Spinal cord (tissue), 10 donors: ENCODE results near the gene TEX30. TPM values are rescaled to one million over a fixed set of nuclear protein-coding genes. Genes with fewer than 3 reads are reported as not detected.

ENCODE experiments used
- DNase-seq, 6 donors: peaks; one replicate each; pipeline versions ENCODE4 v3.0.0 to v3.0.0-alpha.2; 2013 to 2015; ENCODE audit warnings: low spot score in 6 of 6, low read depth in 4 of 6
- H3K27ac ChIP-seq: one replicate; pipeline ENCODE4 v1.5.1; 2013; ENCODE audit warnings: low read depth, low read length, control low read depth
- H3K27me3 ChIP-seq: one replicate; pipeline ENCODE4 v1.6.1; 2013; ENCODE audit warnings: low read length; ENCODE audit not compliant: control insufficient read depth, insufficient read depth
- H3K36me3 ChIP-seq: one replicate; pipeline ENCODE4 v1.6.1; 2013; ENCODE audit warnings: low read length; ENCODE audit not compliant: control insufficient read depth, insufficient read depth
- H3K4me1 ChIP-seq: one replicate; pipeline ENCODE4 v1.6.1; 2013; ENCODE audit warnings: low read length; ENCODE audit not compliant: control insufficient read depth, insufficient read depth
- H3K4me3 ChIP-seq: one replicate; pipeline ENCODE4 v1.5.1; 2013; ENCODE audit warnings: low read depth, low read length, control low read depth
- H3K9me3 ChIP-seq: one replicate; pipeline ENCODE4 v1.6.1; 2013; ENCODE audit warnings: low read length; ENCODE audit not compliant: control insufficient read depth, insufficient read depth
- WGBS: methylation state at CpG from one replicate; pipeline ENCODE4 v1.1.5; 2013; ENCODE audit warnings: missing lambda C conversion rate; ENCODE audit not compliant: insufficient coverage; 5-methylcytosine and 5-hydroxymethylcytosine counted together
- polyA plus RNA-seq, 2 donors: library from polyadenylated mRNA; unstranded; fragments of 120-200 nt; gene quantifications; one replicate each; pipeline ENCODE4 v1.2.1, GENCODE V29; 2013; ENCODE audit not compliant: insufficient read length in 2 of 2
- total RNA-seq, 2 donors: library from RNA; depleted of rRNA in 1 of 2; stranded (reverse); fragments of 120-200 nt in 1 of 2; fragments of >200 nt in 1 of 2; gene quantifications; one replicate each; pipeline versions ENCODE4 v1.2.3 to v1.2.4, GENCODE V29; 2013 to 2014
- donor health status: healthy.

Gene TEX30
- total and polyA plus RNA-seq, 4 donors: 12.0 to 23.6 (median 16.1) TPM

- no peak for DNase-seq
- WGBS: 90% methylated on average over 2 of the region's 8 CpGs
- Histone ChIP-seq H3K27me3 (no peaks in the 10 kb centered on the region), H3K4me1 (no peaks in the 10 kb centered on the region), H3K27ac (no peak overlapping the region), H3K36me3 (no peaks in the 10 kb centered on the region), H3K4me3 (no peak overlapping the region), H3K9me3 (peaks cover 2% of the 10 kb centered on the region)
These were observed 43.9 kb downstream of the TEX30 start for GRCh38 chr13:102729560-102730270.

- Histone ChIP-seq H3K27me3 (no peaks in the 10 kb centered on the region), H3K4me3 (no peak overlapping the region), H3K4me1 (no peaks in the 10 kb centered on the region), H3K36me3 (no peaks in the 10 kb centered on the region), H3K27ac (no peak overlapping the region), H3K9me3 (no peaks in the 10 kb centered on the region)
- no peak for DNase-seq
- no CpG with 5 or more reads among the region's 2 CpGs for WGBS
These were observed 47.2 kb downstream of the TEX30 start for GRCh38 chr13:102726430-102726829.

DNA sequence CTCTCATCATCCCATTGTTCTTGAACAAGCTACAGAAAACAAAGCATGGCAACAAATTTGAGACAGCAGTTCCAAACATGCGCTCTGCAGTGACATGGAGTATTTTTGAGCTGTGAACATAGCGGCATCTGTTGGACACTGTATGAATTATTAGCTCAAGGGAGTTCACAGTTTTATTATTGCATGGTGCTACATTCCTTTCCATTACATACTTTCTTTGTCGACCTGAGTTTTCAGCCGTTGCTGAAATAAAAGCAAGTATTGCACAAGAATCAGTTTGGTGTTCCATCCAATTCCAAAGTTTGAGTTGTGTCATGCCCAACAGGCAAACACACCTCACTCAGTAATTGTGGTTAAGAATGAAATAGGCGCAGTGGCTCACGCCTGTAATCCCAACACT is 48.7 kb downstream of the TEX30 start:
- H3K4me1 ChIP-seq: no peaks in the 10 kb centered on the region
- no peak overlapping the region for H3K27ac ChIP-seq
- H3K27me3 ChIP-seq: no peaks in the 10 kb centered on the region
- peak in 2 of 6 donors; percentile 15 to 25 for DNase-seq
- H3K9me3 ChIP-seq: no peaks in the 10 kb centered on the region
- H3K36me3 ChIP-seq: no peaks in the 10 kb centered on the region
- WGBS: 80% methylated on average over 2 of the region's 6 CpGs
- H3K4me3 ChIP-seq: no peak overlapping the region

- no peaks in the 10 kb centered on the region for H3K9me3 ChIP-seq
- H3K36me3 ChIP-seq: no peaks in the 10 kb centered on the region
- no peak overlapping the region for H3K4me3 ChIP-seq
- no peak overlapping the region for H3K27ac ChIP-seq
- peak in 2 of 6 donors; percentile 36 to 78 for DNase-seq
- 0% methylated on average over 1 of the region's 1 CpG for WGBS
- H3K27me3 ChIP-seq: no peaks in the 10 kb centered on the region
- no peaks in the 10 kb centered on the region for H3K4me1 ChIP-seq
These were observed 51.8 kb downstream of the TEX30 start for GRCh38 chr13:102721800-102722231.

GRCh38 chr13:102718746-102719145 is 54.8 kb downstream of the TEX30 start:
- DNase-seq: no peak
- Histone ChIP-seq H3K36me3 (no peaks in the 10 kb centered on the region), H3K27me3 (no peaks in the 10 kb centered on the region), H3K4me3 (no peak overlapping the region), H3K9me3 (no peaks in the 10 kb centered on the region), H3K4me1 (no peaks in the 10 kb centered on the region), H3K27ac (no peak overlapping the region)
- 80% methylated on average over 1 of the region's 2 CpGs for WGBS

Other genes with a start within 250 kb of the TEX30 start
- 10 to 100 TPM; 48.9 to 60.5 TPM for gene TPP2, start 176.8 kb downstream of the TEX30 start, total RNA-seq
- 10 to 100 TPM; 25.2 to 41.9 TPM for gene TPP2, start 176.8 kb downstream of the TEX30 start, polyA plus RNA-seq
- gene METTL21C, start 78.7 kb downstream of the TEX30 start, total RNA-seq: under 1 TPM in 1 of 2 donors, not detected in 1; 0.39 TPM
- under 1 TPM; 0.20 to 0.24 TPM for gene METTL21C, start 78.7 kb downstream of the TEX30 start, polyA plus RNA-seq
- 10 to 100 TPM; 17.6 to 26.6 TPM for gene POGLUT2, start 25.2 kb upstream of the TEX30 start, total RNA-seq
- 10 to 100 TPM; 13.5 to 17.3 TPM for gene POGLUT2, start 25.2 kb upstream of the TEX30 start, polyA plus RNA-seq
- 10 to 100 TPM; 30.6 to 52.4 TPM for gene BIVM, start 25.3 kb upstream of the TEX30 start, total RNA-seq
- 10 to 100 TPM; 52.8 to 62.2 TPM for gene BIVM, start 25.3 kb upstream of the TEX30 start, polyA plus RNA-seq
- gene ERCC5, start 72.2 kb upstream of the TEX30 start, total RNA-seq: 10 to 100 TPM; 57.2 to 69.4 TPM
- gene ERCC5, start 72.2 kb upstream of the TEX30 start, polyA plus RNA-seq: 10 to 100 TPM; 50.2 to 53.7 TPM